ENCODE data around the gene WDCP.
"Not testable (repeated sequence)": the region's sequence is repeated elsewhere in the genome, so short reads cannot be mapped to it uniquely, and the experiment has no call there.

The WDCP gene

DNA sequence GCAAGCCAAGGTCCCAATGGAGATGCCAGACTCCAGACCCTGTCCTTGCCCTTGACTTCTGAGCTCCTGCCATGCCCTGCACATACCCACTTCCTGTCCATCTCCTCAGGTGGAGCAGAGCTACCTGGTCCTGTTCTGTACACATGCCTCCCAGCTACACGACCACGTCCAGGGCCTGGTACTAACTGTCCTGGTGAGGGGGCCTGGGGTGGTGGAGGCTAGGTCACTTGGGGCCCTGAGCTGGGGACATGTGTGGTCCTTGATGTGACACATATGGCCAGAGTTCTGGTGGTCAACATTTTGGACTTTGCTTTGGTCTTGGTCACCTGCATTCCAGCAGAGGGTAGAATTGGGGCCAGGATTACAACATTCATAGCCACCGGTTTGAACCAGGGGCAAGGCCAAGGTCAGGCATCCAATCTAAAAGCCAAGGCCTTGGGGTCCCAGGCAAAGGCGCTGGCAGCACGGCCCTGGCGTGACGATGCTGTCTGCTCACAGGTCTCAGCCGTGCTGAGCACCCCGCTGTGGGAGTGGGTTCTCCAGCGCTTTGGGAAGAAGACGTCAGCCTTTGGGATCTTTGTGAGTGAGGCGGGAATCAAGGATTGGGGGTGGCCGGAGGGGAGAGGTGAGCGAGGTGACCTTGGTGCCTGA is 24.7 kb downstream of the WDCP start:
- DNase-seq (ENCODE audit: low read depth in 3 of 3), result no peak

DNA sequence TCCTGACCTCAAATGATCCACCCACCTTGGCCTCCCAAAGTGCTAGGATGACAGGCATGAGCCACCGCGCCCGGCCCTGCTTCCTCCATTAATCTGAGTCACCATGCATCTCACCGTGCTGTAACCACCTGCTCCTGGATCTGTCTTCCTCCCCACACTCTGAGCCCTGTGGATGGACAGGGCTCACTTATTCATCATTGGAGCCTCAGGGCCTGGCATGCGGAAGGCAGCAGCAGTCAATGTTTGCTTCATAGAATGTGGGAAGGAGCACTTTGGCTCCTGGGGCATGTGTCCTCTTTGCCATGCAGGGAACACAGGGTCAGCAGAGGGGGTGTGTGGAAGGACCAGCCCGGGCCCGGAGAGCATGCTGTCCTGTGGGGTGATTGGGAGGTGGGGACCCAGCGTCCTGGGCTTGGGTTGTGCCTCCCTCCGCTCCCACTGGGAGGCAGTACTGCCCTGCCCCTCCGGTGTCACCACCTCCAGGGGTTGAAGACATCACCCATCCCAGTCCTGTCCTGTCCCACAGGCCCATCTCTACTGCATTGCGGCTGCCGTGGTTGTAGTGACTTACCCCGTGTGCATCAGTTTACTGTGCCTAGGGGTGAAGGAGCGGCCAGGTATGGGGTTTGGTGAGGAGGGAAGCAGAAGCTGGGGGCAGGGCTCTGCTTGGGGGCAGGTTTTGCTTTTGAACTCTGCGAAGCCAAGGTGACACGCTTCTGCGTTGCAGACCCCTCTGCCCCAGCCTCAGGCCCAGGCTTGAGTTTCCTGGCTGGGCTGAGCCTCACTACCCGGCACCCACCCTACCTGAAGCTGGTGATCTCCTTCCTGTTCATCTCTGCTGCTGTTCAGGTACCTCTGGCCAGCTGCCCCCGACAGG is 25.8 kb downstream of the WDCP start:
- peak in 1 of 3 donors; percentile 6 for DNase-seq (ENCODE audit: low read depth in 3 of 3)

DNA sequence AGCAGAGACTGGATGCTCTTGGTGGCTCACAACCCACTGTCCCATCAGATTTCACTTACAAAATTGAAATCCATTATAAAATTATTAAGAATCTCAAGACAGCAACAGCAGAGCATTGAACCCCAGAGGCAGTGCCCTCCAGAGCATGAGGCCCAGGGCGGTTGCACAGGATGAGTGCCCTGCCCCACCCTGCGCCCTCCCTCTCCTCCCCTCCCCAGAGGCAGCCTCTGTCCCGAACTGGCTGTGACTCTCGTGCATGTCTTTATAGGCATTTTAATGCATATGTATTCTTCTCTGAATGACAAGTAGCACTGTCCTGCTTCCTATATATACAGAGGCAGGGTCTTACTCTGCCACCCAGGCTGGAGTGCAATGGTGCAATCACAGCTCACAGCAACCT is 26.9 kb downstream of the WDCP start:
- no peak for DNase-seq (ENCODE audit: low read depth in 3 of 3)

DNA sequence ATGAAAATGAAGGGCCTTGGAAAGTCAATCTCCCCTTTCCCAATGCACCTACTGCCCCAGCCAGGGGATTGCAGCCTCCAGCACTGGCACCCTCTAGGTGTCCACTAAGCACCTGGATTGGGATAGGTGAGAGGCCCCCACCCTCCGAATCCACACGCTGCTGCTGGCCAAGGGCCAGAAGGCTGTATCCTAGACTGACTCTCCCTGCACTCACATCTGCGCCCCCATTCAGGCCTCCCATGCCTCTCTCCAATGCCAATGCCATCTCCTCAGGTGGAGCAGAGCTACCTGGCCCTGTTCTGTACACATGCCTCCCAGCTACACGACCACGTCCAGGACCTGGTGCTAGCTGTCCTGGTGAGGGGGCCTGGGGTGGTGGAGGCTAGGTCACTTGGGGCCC is 27.5 kb downstream of the WDCP start:
- no peak for DNase-seq (ENCODE audit: low read depth in 3 of 3)

DNA sequence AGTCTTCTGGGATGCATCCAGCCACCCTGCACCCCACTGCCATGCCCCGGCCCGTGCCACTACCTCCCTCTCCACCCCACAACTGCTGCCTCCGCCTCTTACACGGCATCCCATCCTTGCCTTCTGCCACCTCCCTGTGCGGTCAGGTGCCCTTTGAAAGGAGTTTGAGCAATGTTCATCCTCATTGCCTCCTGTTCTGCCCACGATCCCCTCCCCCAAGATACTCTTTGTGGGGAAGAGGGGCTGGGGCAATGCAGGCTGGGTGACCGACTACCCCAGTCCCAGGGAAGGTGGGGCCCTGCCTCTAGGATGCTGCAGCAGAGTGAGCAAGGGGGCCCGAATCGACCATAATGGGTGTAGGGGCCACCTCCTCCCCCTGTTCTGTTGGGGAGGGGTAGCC is 28.9 kb downstream of the WDCP start:
- no peak for DNase-seq (ENCODE audit: low read depth in 3 of 3)

DNA sequence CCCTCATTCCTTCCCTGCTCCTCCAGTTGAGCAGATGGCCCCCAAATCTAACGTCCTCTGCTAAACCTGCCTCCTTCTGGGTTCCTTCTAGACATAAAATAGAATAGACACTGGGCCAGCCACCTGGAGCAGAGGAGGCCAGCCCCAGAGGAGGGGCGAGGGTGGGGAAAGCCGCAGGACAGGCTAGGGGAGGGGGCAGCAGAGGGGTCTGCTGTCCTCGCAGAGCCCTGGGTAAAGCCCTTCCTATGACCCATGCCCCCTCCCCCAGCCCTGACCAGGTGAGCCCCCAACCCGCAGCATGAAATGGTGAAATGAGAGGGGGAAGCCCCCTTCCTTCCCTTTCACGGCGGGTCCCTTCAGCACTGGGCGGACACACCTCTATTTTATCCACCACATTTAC is 29.5 kb downstream of the WDCP start:
- DNase-seq (ENCODE audit: low read depth in 3 of 3), result no peak

DNA sequence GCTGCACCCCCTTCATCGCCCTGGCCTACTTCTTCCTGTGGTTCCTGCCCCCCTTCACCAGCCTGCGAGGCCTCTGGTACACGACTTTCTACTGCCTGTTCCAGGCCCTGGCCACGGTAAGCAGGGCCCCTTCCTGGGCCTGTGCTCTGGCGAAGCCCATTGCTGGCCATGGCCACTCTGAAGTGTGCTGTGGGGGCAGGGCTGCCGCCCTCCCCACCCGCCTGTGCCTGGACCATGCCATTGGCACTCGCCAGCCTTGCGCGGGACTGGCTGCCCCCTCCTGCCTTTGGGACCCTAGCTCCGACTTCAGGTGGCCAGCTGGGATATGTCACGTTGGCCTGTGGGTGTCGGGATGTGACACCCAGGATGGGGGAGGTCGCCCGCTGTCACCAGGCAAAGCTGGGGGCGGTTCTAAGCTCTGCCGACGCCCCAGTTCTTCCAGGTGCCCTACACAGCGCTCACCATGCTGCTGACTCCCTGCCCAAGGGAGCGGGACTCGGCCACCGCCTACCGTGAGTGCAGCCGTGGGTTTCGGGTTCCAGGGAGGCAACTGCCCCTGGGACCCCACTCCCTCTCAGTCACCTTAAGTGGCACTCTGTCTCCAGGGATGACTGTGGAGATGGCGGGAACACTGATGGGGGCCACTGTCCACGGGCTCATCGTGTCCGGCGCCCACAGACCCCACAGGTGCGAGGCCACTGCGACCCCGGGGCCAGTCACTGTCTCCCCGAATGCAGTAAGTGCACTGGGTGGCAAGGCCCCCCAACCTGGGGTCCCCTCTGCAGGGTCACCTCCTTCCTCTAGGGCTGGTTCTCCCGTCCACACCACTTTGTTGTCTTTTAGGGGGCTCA is 30.1 kb downstream of the WDCP start:
- DNase-seq (ENCODE audit: low read depth in 3 of 3), result no peak

DNA sequence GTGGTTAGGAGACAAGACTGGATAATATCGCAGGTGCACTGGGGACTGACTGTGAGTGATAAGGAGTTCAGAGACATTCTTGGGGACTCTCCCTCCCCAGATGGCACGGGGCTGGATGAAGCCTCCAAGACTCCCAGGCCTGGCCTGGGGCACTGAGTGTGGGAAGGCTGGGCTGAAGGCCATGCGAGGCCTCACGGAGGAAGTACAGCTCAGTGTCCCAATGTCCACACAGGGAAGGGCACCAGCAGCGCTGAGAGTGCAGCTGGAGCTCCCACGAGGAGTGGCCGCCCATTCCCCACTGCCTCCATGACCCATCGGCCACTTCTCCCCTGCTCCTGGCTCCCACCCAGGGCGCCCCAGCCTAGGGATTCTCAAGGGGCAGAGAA is 30.8 kb downstream of the WDCP start:
- no peak for DNase-seq (ENCODE audit: low read depth in 3 of 3)

DNA sequence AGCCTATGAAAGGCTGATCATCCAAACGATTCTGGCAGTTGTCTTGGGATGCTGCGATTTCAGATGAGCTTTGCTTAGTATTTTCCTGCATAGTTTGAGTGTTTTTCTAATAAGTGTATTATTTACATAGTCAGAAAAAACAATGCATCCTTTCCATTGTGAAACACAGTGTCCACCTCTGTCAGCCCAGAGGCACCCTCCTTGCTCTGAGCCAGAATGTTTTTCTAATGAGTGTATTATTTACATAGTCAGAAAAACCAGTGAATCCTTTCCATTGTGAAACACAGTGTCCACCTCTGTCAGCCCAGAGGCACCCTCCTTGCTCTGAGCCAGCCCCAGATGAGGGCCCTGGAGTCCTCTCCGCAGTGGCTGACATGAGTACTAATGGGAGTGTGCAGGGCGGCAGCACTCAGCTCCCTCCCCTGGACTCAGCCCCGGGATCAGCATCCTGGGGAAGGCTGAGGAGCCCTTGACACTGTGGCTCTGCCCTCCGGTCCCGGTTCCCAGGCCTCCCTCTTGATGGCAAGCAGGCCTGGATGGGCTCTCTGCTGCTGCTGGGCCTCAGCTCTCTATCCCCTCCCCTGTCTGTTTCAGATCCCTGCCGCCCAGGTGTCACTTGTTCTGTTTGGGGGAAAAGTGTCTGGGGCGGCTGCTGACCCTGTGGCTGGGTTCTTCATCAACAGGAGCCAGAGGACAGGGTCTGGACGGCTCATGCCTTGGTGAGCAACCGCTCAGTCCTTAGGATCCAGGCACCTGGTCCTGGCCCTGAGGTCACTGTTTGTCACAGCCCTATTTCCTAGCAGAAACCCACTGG is 31.4 kb downstream of the WDCP start:
- DNase-seq (ENCODE audit: low read depth in 3 of 3), result no peak

DNA sequence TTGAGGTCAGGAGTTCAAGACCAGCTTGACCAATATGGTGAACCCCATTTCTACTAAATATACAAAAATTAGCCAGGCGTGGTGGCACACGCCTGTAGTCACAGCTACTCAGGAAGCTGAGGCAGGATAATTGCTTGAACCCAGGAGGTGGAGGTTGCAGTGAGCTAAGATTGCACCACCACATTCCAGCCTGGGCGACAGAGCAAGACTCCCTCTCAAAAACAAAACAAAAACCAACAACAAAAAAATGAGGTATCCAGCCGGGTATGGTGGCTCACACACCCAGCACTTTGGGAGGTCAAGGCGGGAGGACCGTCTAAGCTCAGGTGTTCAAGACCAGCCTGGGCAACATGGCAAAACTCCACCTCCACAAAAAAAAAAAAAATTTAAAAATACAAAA is 32.3 kb downstream of the WDCP start:
- DNase-seq (ENCODE audit: low read depth in 3 of 3), result not testable (repeated sequence)

DNA sequence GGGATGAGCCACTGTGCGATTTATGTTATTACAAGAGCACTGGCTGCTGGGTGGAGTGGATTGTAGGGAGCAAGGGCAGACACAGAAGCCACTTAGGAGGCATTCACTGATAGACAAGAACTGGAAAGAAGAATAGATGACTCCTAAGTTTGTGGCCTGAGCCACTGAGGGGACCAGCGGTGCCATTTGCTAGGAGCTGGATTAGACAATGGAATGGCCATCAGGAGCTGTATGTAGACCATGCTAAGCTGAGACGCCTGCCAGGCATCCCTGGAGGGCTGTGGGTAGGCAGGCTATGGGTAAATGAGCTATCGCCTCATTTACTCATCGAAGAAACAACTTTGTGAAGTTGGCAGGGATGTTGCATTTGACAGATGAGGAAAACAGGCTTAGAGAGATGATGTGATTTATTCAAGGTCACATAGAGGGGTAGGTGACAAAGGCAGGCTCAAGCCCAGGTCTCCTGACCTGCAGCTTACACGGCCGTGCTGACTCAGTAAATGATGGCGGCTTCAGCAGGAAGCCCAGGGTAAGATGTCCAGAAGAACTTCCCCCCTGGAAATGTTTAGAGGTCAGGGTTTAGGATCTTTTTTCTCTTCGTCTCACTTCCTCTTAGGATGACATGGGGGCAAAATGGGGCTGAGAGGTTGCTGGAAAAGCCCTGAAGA is 34.5 kb downstream of the WDCP start:
- DNase-seq (ENCODE audit: low read depth in 3 of 3), result no peak

DNA sequence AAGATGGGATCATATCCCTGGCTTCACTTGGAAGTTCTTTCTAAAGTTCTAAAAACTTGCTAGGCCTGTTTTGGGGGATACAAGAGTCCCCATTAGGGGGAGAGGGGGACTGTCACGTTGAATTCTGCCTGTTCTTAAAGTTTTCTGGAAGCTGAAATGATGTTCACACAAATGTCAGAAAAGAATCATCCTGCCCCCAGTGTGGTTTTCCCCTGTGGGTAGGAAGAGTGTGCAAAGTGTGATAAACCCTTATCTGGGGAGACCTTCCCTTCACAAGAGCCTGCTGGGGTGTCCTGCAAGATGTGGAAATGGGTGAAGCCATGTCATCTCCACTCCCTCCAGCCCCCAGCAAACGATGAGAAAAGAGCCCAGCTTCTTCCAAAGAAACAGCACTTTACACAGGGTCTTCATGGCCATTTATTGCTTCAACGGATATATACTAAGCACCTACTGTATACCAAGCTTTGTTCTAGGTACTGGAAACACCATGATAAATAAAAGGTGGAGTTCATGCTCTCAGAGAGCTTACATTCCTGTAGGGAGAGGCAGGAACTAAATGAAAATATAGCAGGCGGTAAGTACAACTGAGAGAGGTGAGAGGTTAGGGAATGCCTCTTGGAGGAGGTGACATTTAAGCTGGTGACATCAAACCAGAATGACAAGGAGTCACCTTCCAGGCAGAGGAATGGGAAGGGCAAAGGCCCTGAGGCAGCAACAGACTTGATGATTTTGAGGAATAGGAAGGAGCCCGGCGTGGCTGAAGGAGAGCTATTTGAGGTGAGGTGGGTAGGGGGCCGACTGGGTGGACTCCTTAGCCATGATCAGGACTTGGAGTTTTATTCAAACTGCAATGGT is 35.7 kb downstream of the WDCP start:
- DNase-seq (ENCODE audit: low read depth in 3 of 3), result no peak

DNA sequence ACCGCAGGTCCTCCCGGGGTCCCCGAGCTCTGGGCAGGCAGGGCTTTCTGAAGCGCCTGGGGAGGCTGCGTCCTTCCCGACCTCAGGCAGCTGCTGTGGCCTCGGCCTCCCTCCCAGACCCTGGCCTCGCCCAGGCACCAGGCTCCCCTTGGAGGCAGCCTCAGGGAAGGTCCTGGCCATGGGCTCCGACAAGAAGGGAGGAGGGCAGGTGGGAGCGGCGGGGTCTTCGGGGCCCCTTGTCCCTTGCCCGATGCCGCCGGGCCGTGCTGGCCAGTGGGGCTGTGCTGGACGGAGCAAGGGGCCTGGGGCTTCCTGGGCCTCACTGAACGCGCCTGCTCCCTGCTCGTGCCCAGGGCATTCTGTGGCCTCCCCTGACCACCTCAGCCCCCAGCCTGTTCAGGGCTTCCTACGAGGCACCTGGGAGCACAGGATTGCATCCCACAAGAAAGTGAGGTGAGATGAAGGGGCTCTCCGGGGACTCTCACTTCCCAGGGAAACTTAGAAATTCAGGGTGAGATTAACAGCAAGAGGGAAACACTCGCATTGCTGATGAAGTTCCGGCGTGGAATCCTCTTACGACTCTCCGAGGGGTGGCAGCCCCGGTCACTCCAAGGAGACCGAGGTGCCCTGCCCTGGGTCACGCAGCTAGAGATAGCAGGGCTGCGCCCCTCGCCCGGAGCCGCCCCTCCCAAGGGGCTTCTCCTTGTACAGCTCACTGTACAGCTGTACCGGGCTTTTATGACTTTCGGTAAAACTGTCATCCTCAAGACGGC is 36.5 kb downstream of the WDCP start:
- DNase-seq (ENCODE audit: low read depth in 3 of 3), result no peak

DNA sequence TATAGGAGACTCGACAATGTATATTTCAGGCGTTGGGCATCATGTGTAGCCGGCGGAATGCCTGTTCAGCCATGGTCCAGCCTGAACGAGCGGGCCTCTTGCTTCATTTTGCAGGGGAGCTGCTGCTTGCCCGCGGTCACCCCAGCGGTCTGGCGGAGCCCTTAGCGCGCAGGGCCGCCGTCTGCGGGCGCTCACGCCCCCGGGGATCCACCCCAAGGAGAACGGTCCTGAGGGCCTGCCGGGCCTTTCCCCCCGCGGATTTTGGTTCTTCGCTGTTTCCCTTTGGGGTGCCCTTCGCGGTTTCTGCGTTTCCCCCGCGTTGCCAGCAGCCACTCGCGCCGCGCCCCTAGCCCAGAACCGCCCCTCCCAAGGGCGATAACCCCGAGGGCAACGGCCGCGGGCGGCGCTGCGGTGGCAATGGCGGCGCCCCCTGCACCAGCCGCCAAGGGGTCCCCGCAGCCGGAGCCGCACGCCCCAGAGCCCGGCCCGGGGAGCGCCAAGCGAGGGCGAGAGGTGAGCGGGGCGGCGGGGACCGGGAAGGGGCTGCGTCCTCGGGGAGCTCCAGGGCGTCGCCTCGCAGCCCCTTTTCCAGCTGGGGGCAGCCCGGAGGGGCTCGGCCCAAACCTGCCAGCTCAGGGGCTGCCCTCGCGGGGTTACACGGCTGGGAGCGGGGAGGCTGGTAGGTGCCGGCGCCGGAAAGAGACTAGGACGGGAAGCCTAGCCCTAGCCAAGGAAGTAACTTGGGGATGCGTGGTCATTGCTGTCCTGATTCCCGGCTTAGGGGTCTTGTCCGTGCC is 37.3 kb downstream of the WDCP start, which contains the start of gene MFSD2B:
Gene MFSD2B, plus strand, starts transcription at position 406 of the 797 bp plus-strand sequence. Its CDS starts 12 bp downstream, at position 418.
- no peak for DNase-seq (ENCODE audit: low read depth in 3 of 3)

DNA sequence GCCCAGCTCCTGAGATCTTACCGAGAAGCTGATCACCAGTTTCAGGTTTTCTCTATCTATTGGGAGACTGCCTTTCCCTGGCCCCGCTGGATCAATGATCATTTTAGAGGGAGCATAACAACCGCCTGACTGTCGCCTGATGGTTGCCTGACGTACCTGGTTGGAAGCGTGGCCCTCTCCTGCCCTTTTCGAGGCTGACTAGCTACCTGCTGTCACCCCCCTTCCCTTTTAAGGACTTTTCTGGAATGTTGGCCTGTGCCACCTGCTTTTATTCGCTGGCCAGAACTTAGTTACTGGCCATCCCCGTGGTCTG is 37.9 kb downstream of the WDCP start:
- DNase-seq (ENCODE audit: low read depth in 3 of 3), result no peak

DNA sequence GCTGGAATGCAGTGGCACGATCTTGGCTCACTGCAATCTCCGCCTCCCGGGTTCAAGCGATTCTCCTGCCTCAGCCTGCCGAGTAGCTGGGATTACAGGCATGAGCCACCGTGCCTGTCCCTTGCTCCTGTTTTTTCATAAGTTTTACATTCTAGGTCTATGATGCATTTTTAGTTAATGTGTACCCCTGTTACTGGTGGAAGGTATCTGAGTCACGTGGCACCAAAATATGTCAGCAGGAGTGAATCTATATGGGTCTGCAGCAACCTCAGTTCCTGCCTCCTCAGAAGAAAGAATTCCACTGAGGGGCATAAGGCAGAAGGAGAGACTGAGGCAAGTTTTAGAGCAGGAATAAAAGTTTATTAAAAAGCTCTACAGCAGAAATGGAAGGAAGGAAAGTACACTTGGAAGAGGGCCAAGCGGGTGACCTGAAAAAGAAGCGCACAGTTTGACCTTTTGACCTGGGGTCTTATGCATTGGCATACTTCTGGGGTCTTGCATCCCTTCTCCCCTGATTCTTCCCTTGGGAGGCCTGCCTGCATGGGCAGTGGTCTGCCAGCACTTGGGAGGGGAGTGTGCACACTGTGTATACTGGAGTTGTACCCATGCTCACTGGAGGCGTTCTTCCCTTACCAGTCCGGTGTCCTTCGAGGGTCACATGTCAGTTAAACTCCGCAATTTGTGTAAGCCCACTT is 38.4 kb downstream of the WDCP start:
- DNase-seq (ENCODE audit: low read depth in 3 of 3), result no peak

DNA sequence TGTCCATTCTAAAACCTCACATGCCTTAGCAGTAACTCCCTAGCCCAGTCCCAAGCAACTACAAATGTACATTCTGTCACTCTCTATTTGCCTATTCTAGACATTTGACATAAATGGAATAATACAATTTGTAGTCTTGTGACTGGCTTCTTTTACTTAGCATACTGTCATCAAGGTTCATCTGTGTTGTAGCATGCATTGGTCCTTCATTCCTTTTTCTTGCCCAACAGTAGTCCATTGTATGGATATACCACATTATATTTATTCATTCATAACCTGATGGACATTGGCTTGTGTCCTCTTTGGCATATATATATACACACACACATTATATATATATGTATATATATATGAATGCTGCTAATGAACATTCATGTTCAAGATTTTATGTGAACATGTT is 39.5 kb downstream of the WDCP start:
- DNase-seq (ENCODE audit: low read depth in 3 of 3), result no peak

DNA sequence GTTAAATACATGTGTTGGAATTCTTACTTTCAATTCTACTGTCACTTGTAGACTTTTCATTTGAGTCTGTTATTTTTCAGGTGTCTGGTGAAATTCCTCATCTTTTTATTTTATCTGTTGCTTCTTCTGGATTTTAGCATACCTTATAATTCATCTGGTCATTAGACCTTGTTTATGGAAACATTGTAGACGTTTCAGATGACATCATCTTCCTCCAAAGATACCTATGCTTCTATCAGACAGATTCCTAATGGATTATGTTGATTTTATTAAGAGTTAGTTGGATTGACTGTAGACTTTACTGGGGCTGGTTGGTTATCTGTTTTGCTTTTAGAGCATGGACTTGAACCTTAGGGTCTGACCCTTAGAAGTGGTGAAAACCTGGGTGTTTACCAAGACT is 52.6 kb downstream of the WDCP start:
- DNase-seq (ENCODE audit: low read depth in 3 of 3), result no peak

Measured in stimulated activated CD4-positive, alpha-beta T cell treated with anti-CD3 and anti-CD28 coated beads, TNF-alpha, amount 100 ng/mL, for 48 hours (primary cell).